Endodermal cell (in vitro differentiated cells): ENCODE results near the gene SLC38A3. TPM values are rescaled to one million over a fixed set of nuclear protein-coding genes. Genes with fewer than 3 reads are reported as not detected.
"Not testable (repeated sequence)": the region's sequence is repeated elsewhere in the genome, so short reads cannot be mapped to it uniquely, and the experiment has no call there.

Experiments used
- DNase-seq: peaks from one replicate; pipeline ENCODE4 v3.0.0-alpha.2; 2017
- H3K27ac ChIP-seq: 2 replicates; pipeline ENCODE4 v1.5.1; 2013; ENCODE audit warnings: mild to moderate bottlenecking, low read depth, low read length, moderate library complexity
- H3K27me3 ChIP-seq: 2 replicates; pipeline ENCODE4 v1.6.1; 2013; ENCODE audit warnings: mild to moderate bottlenecking, low read length, moderate library complexity; ENCODE audit not compliant: insufficient read depth, control insufficient read depth, poor library complexity, severe bottlenecking
- H3K36me3 ChIP-seq: 2 replicates; pipeline ENCODE4 v1.7.0; 2013; ENCODE audit warnings: mild to moderate bottlenecking, low read length, moderate library complexity; ENCODE audit not compliant: control insufficient read depth, insufficient read depth
- H3K4me1 ChIP-seq: one replicate; pipeline ENCODE4 v1.7.0; 2013; ENCODE audit warnings: low read length; ENCODE audit not compliant: control insufficient read depth, insufficient read depth
- H3K4me3 ChIP-seq: 2 replicates; pipeline ENCODE4 v1.5.1; 2013; ENCODE audit warnings: mild to moderate bottlenecking, low read length, moderate library complexity
- H3K9ac ChIP-seq: 2 replicates; pipeline ENCODE4 v1.6.1; 2013; ENCODE audit warnings: mild to moderate bottlenecking, low read length, moderate library complexity; ENCODE audit not compliant: poor library complexity, severe bottlenecking; ENCODE audit errors: extremely low read depth
- H3K9me3 ChIP-seq: 2 replicates; pipeline ENCODE4 v1.6.1; 2013; ENCODE audit warnings: mild to moderate bottlenecking, low read length, moderate library complexity; ENCODE audit not compliant: control insufficient read depth
- H3K27ac Mint-ChIP-seq: 2 replicates; pipeline ENCODE4 v1.8.0; 2020; ENCODE audit warnings: mixed read lengths
- H3K27me3 Mint-ChIP-seq: 2 replicates; pipeline ENCODE4 v1.8.0; 2021; ENCODE audit warnings: mild to moderate bottlenecking, mixed read lengths; ENCODE audit not compliant: insufficient read depth
- H3K36me3 Mint-ChIP-seq: 2 replicates; pipeline ENCODE4 v1.8.0; 2020; ENCODE audit warnings: low read depth, mixed read lengths
- H3K4me1 Mint-ChIP-seq: 2 replicates; pipeline ENCODE4 v1.8.0; 2020; ENCODE audit warnings: mixed read lengths
- H3K4me3 Mint-ChIP-seq: 2 replicates; pipeline ENCODE4 v1.8.0; 2020; ENCODE audit warnings: mild to moderate bottlenecking, moderate library complexity, mixed read lengths
- H3K9me3 Mint-ChIP-seq: 2 replicates; pipeline ENCODE4 v1.8.0; 2020; ENCODE audit warnings: mild to moderate bottlenecking, mixed read lengths
- WGBS, 2 experiments: methylation state at CpG; one replicate each; pipeline versions ENCODE4 v1.1.5 to v1.1.7; 2013; ENCODE audit warnings: missing lambda C conversion rate in 2 of 2, mixed read lengths in 1 of 2; ENCODE audit not compliant: insufficient coverage in 1 of 2, insufficient read length in 1 of 2; 5-methylcytosine and 5-hydroxymethylcytosine counted together
- total RNA-seq, 2 donors: library from RNA; stranded (reverse); fragmentation: NEBNext Ultra II Directional in 1 of 2; extraction: Animal tissue kit (Norgen Biotek cat#: 25700) in 1 of 2; gene quantifications; 2 replicates in 1 of 2; 3 replicates in 1 of 2; pipeline ENCODE4 v1.2.1, GENCODE V29; 2021
- TF ChIP-seq, protein P1 (sequence below): fragments of 200-600 bp; sonication (generic); conservative IDR thresholded peaks from 2 replicates; pipeline ENCODE4 v1.5.0; 2021; ENCODE audit warnings: antibody characterized with exemption, mild to moderate bottlenecking

SLC38A3 gene
- total RNA-seq, 2 donors from 2014 or later, result 1.5 to 1.9 TPM

DNA sequence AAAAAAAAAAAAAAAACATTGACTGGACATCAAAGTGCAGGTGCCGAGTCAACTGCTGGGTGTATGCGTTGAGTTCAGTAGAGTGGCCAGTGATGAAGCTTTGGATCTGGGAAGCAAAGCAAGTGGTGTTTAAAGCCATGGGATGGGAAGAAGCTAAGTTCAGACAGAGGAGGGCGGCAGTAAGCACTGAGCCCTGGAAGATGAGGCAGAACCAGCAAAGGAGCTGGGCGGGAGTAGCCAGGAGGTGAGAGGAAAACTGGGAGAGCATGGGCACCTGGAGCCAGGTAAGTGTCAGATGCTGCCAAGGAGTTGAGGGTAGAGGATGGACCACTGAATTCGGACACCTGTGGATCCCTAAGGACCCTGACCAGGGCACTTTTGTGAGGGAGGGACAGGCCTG lies 19.6 kb downstream of the SLC38A3 start:
- 71 to 87% methylated on average over 5 of the region's 5 CpGs for WGBS, 2 experiments
- H3K4me3 Mint-ChIP-seq, result no peak overlapping the region

DNA sequence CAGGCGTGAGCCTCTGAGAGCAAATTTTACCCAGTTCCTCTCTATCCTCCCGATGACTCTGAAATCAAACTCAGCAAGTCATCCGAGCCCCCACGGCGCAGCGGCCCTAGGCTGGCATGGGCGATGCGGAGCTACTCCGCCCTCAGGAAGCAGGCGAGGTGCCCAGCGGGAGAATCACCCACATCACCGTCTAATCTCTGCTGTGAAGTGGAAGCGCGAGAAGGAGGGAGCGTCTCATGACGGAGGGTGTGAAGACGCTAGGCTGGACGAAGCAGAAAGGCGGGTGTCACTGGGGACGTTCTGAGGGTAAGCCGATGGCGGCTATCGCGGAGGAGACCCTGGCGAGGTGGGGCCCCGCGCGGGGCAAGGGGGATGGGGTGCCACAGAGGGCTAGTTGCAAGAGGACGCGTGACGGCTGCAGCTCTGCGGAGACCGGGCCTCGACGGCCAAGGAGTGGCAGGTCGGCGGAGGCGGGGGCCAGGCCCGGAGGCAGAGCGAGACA lies 21.9 kb downstream of the SLC38A3 start:
- peak overlapping the region; percentile 86 for H3K4me3 ChIP-seq
- H3K4me3 Mint-ChIP-seq, result peak overlapping the region; percentile 74
- no peaks in the 10 kb centered on the region for H3K4me1 ChIP-seq
- H3K4me1 Mint-ChIP-seq, result peaks cover 13% of the 10 kb centered on the region
- H3K27ac Mint-ChIP-seq, result peak overlapping the region; percentile 79
- peak overlapping the region; percentile 11 for H3K9ac ChIP-seq
- TF ChIP-seq, protein P1, sequence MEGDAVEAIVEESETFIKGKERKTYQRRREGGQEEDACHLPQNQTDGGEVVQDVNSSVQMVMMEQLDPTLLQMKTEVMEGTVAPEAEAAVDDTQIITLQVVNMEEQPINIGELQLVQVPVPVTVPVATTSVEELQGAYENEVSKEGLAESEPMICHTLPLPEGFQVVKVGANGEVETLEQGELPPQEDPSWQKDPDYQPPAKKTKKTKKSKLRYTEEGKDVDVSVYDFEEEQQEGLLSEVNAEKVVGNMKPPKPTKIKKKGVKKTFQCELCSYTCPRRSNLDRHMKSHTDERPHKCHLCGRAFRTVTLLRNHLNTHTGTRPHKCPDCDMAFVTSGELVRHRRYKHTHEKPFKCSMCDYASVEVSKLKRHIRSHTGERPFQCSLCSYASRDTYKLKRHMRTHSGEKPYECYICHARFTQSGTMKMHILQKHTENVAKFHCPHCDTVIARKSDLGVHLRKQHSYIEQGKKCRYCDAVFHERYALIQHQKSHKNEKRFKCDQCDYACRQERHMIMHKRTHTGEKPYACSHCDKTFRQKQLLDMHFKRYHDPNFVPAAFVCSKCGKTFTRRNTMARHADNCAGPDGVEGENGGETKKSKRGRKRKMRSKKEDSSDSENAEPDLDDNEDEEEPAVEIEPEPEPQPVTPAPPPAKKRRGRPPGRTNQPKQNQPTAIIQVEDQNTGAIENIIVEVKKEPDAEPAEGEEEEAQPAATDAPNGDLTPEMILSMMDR, result no peak
- no peaks in the 10 kb centered on the region for H3K36me3 ChIP-seq
- no peaks in the 10 kb centered on the region for H3K9me3 Mint-ChIP-seq
- 4 to 6% methylated on average over 33 to 40 of the region's 40 CpGs for WGBS, 2 experiments
- peaks cover 27% of the 10 kb centered on the region for H3K27me3 Mint-ChIP-seq
- peak overlapping the region; percentile 22 for H3K27ac ChIP-seq
- H3K27me3 ChIP-seq, result no peaks in the 10 kb centered on the region
- DNase-seq, result no peak
- no peaks in the 10 kb centered on the region for H3K9me3 ChIP-seq
- H3K36me3 Mint-ChIP-seq, result no peaks in the 10 kb centered on the region

More for the DNA sequence above, 19.6 kb downstream of the SLC38A3 start:
- peaks cover 13% of the 10 kb centered on the region for H3K4me1 Mint-ChIP-seq
- H3K9me3 Mint-ChIP-seq, result no peaks in the 10 kb centered on the region
- Histone ChIP-seq H3K36me3 (no peaks in the 10 kb centered on the region), H3K27ac (no peak overlapping the region), H3K27me3 (no peaks in the 10 kb centered on the region), H3K9me3 (no peaks in the 10 kb centered on the region), H3K9ac (no peak overlapping the region), H3K4me1 (no peaks in the 10 kb centered on the region), H3K4me3 (no peak overlapping the region)
- TF ChIP-seq, protein P1, result peak; percentile 43
- no peak overlapping the region for H3K27ac Mint-ChIP-seq
- H3K27me3 Mint-ChIP-seq, result peaks cover 27% of the 10 kb centered on the region
- DNase-seq, result peak; percentile 67
- no peaks in the 10 kb centered on the region for H3K36me3 Mint-ChIP-seq

DNA sequence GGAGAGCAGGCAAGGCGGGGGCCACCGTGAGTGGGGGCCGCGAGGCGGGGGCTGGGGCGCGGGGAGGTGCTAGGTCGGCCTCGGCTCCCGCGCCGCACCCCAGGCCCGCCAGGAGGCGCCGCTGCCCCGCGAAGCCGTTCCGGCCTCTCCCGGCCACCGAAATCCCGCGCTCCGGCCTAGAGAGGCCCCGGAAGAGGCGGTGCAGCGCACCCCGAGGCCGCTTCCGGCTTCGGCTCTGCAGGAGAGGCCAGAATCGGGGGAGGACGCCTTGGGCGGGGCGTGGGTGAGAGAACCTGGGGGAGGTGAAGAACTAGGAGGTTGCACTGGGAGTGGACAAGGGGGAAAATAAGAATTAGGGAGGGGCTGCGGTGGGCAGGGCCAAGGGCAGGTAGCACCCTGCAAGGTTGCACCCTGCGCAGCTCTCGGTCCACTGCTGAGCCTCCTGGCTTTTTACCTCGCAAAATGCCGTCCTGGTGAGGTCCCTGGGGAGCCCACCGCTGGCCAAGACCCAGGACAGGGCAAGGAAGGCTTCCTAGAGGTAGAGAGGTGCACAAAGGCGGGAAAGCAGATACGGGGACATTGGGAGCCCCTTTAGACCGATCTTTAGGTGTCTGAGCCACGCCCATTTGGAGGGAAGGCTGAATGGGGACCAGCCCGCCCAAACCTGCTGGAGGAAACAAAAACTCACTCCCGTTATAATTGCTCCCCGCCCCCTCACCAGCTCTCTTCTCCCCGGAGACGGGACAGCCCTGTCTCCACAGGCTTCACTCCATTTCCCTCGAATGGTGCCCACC lies 22.5 kb downstream of the SLC38A3 start:
- H3K27me3 Mint-ChIP-seq, result peaks cover 27% of the 10 kb centered on the region
- H3K27ac Mint-ChIP-seq, result peak overlapping the region; percentile 93
- peaks cover 13% of the 10 kb centered on the region for H3K4me1 Mint-ChIP-seq
- no peaks in the 10 kb centered on the region for H3K9me3 Mint-ChIP-seq
- no peaks in the 10 kb centered on the region for H3K36me3 Mint-ChIP-seq
- TF ChIP-seq, protein P1, result peak; percentile 94
- Histone ChIP-seq H3K36me3 (no peaks in the 10 kb centered on the region), H3K4me3 (peak overlapping the region; percentile 86), H3K27me3 (no peaks in the 10 kb centered on the region), H3K9me3 (no peaks in the 10 kb centered on the region), H3K27ac (peak overlapping the region; percentile 81), H3K9ac (peak overlapping the region; percentile 52), H3K4me1 (no peaks in the 10 kb centered on the region)
- peak overlapping the region; percentile 74 for H3K4me3 Mint-ChIP-seq
- 0% methylated on average over 6 to 51 of the region's 51 CpGs for WGBS, 2 experiments
- DNase-seq, result peak; percentile 97

DNA sequence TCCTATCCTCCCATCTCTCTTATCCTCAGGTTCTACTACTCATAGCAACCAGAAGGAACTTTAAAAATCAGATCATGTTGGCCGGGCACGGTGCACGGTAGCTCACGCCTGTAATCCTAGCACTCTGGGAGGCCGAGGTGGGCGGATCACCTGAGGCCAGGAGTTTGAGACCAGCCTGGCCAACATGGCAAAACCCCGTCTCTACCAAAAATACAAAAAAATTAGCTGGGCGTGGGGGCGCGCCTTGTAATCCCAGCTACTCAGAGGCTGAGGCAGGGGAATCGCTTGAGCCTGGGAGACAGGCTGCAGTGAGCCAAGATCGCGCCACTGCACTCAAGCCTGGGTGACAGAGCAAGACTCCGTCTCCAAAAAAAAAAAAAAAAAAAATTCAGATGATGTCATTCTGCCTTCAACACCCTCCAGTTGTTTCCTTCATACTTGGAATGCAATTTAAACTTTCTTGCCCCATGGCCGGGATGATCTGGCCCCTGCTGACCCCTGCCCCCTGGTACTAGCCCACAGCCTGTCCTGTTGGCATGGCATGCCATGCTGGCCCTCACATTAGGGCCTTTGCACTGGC lies 23.2 kb downstream of the SLC38A3 start:
- H3K27ac Mint-ChIP-seq, result peak overlapping the region; percentile 93
- H3K36me3 Mint-ChIP-seq, DNase-seq, H3K9me3 ChIP-seq, H3K9me3 Mint-ChIP-seq, H3K27me3 ChIP-seq, H3K4me1 ChIP-seq, H3K27ac ChIP-seq, H3K36me3 ChIP-seq: not testable (repeated sequence)
- 46 to 64% methylated on average over 5 to 15 of the region's 15 CpGs for WGBS, 2 experiments
- H3K9ac ChIP-seq, result peak overlapping the region; percentile 52
- peaks cover 15% of the 10 kb centered on the region for H3K4me1 Mint-ChIP-seq
- peaks cover 27% of the 10 kb centered on the region for H3K27me3 Mint-ChIP-seq
- H3K4me3 ChIP-seq, result peak overlapping the region; percentile 86
- peak overlapping the region; percentile 74 for H3K4me3 Mint-ChIP-seq
